ENCODE data around the gene KMT5B. TPM values are rescaled to one million over a fixed set of nuclear protein-coding genes. Genes with fewer than 3 reads are reported as not detected.

The KMT5B gene
- total and polyA plus RNA-seq, 2 of the 13 experiments (the other 11 are each of a cell fraction or from before 2014, with no cell fraction given): 17.6 to 23.7 TPM

GRCh38 chr11:68137833-68138232 is 75.3 kb downstream of the KMT5B start (continued):
- TF ChIP-seq NCOA1 (CRISPR knock-in tag; IDR thresholded peaks at IDR 0.05) (no peak), ZNF878 (CRISPR knock-in tag; IDR thresholded peaks at IDR 0.05) (no peak), AGO1 (IDR thresholded peaks at IDR 0.05; ENCODE audit: low read depth, low read length, poor library complexity, severe bottlenecking) (no peak), ZNF788 (CRISPR knock-in tag; IDR thresholded peaks at IDR 0.05; ENCODE audit: borderline replicate concordance) (no peak), THRA (CRISPR knock-in tag; IDR thresholded peaks at IDR 0.05; ENCODE audit: borderline replicate concordance) (0 out of 2 replicates have a peak, but pooled peaks have one; percentile 21), ZNF562 (CRISPR knock-in tag; IDR thresholded peaks at IDR 0.05; ENCODE audit: borderline replicate concordance) (no peak), CCAR2 (optimal IDR thresholded peaks at IDR 0.05; ENCODE audit: low read depth, low read length) (no peak), PPARG (CRISPR knock-in tag; conservative IDR thresholded peaks at IDR 0.05) (no peak), TMF1 (CRISPR knock-in tag; IDR thresholded peaks at IDR 0.05; ENCODE audit: low read depth) (no peak), RFX5 (IDR thresholded peaks at IDR 0.05; ENCODE audit: low read depth, low read length) (no peak), ZNF614 (CRISPR knock-in tag; IDR thresholded peaks at IDR 0.05; ENCODE audit: borderline replicate concordance) (0 out of 2 replicates have a peak, but pooled peaks have one; percentile 22), DZIP1 (CRISPR knock-in tag; IDR thresholded peaks at IDR 0.05) (no peak), HMG20B (CRISPR knock-in tag; conservative IDR thresholded peaks at IDR 0.05) (0 out of 2 replicates have a peak, but pooled peaks have one; percentile 50), HNF4G (IDR thresholded peaks at IDR 0.05; ENCODE audit: borderline replicate concordance, low read depth, low read length) (no peak), HNF4G (CRISPR knock-in tag; IDR thresholded peaks at IDR 0.05; ENCODE audit: borderline replicate concordance, low read depth) (no peak), ZNF354B (CRISPR knock-in tag; IDR thresholded peaks at IDR 0.05) (no peak), HMG20A (CRISPR knock-in tag; IDR thresholded peaks at IDR 0.05; ENCODE audit: borderline replicate concordance) (peak; percentile 54; the same call in 1 of the 2 replicates), ZNF205 (CRISPR knock-in tag; IDR thresholded peaks at IDR 0.05) (no peak)
- TF ChIP-seq, protein P1, sequence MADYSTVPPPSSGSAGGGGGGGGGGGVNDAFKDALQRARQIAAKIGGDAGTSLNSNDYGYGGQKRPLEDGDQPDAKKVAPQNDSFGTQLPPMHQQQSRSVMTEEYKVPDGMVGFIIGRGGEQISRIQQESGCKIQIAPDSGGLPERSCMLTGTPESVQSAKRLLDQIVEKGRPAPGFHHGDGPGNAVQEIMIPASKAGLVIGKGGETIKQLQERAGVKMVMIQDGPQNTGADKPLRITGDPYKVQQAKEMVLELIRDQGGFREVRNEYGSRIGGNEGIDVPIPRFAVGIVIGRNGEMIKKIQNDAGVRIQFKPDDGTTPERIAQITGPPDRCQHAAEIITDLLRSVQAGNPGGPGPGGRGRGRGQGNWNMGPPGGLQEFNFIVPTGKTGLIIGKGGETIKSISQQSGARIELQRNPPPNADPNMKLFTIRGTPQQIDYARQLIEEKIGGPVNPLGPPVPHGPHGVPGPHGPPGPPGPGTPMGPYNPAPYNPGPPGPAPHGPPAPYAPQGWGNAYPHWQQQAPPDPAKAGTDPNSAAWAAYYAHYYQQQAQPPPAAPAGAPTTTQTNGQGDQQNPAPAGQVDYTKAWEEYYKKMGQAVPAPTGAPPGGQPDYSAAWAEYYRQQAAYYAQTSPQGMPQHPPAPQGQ (CRISPR knock-in tag; IDR thresholded peaks at IDR 0.05; ENCODE audit: borderline replicate concordance): no peak
- TF ChIP-seq, protein P2, sequence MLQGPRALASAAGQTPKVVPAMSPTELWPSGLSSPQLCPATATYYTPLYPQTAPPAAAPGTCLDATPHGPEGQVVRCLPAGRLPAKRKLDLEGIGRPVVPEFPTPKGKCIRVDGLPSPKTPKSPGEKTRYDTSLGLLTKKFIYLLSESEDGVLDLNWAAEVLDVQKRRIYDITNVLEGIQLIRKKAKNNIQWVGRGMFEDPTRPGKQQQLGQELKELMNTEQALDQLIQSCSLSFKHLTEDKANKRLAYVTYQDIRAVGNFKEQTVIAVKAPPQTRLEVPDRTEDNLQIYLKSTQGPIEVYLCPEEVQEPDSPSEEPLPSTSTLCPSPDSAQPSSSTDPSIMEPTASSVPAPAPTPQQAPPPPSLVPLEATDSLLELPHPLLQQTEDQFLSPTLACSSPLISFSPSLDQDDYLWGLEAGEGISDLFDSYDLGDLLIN (CRISPR knock-in tag; IDR thresholded peaks at IDR 0.05; ENCODE audit: borderline replicate concordance): no peak

Measured in HepG2 (cell line).